Neural progenitor cell (in vitro differentiated cells): Measurements from ENCODE around the gene LDLRAD4. TPM values are rescaled to one million over a fixed set of nuclear protein-coding genes. Genes with fewer than 3 reads are reported as not detected.
"Not testable (repeated sequence)": the region's sequence is repeated elsewhere in the genome, so short reads cannot be mapped to it uniquely, and the experiment has no call there.

Source experiments
- DNase-seq: peaks from one replicate; pipeline ENCODE4 v3.0.0-alpha.2; 2016; ENCODE audit warnings: low spot score
- H2AFZ ChIP-seq: fragments of 200-600 bp; sonication (generic); replicated peaks from 2 replicates; pipeline ENCODE4 v1.6.1; 2016; ENCODE audit warnings: antibody characterized with exemption
- H3F3A ChIP-seq: fragments of 200-600 bp; sonication (generic); 2 replicates; pipeline ENCODE4 v1.6.1; 2016; ENCODE audit warnings: antibody characterized with exemption, low read depth
- H3K27ac ChIP-seq: fragments of 200-600 bp; sonication (generic); 2 replicates; pipeline ENCODE4 v1.5.1; 2016; ENCODE audit warnings: mild to moderate bottlenecking
- H3K27me3 ChIP-seq: fragments of 200-600 bp; sonication (generic); 2 replicates; pipeline ENCODE4 v1.6.1; 2016; ENCODE audit warnings: mild to moderate bottlenecking, moderate library complexity
- H3K36me3 ChIP-seq: fragments of 200-600 bp; sonication (generic); 2 replicates; pipeline ENCODE4 v1.5.1; 2016
- H3K4me1 ChIP-seq: fragments of 200-600 bp; sonication (generic); 2 replicates; pipeline ENCODE4 v1.6.1; 2016; ENCODE audit warnings: mixed run types
- H3K4me2 ChIP-seq: fragments of 200-600 bp; sonication (generic); 2 replicates; pipeline ENCODE4 v1.6.1; 2016
- H3K4me3 ChIP-seq: fragments of 200-600 bp; sonication (generic); 2 replicates; pipeline ENCODE4 v1.5.1; 2016
- H3K79me2 ChIP-seq: fragments of 200-600 bp; sonication (generic); 2 replicates; pipeline ENCODE4 v1.6.1; 2016; ENCODE audit warnings: low read depth
- H3K9ac ChIP-seq: fragments of 200-600 bp; sonication (generic); 2 replicates; pipeline ENCODE4 v1.6.1; 2016
- H3K9me3 ChIP-seq: fragments of 200-600 bp; sonication (generic); 2 replicates; pipeline ENCODE4 v1.5.1; 2016; ENCODE audit warnings: low read depth
- H4K20me1 ChIP-seq: fragments of 200-600 bp; sonication (generic); 2 replicates; pipeline ENCODE4 v1.6.1; 2016; ENCODE audit warnings: low read depth
- H3K27ac Mint-ChIP-seq: 3 replicates; pipeline ENCODE4 v1.8.0; 2021; ENCODE audit warnings: mixed read lengths
- H3K27me3 Mint-ChIP-seq: 2 replicates; pipeline ENCODE4 v1.8.0; 2022; ENCODE audit warnings: low read depth, mild to moderate bottlenecking, inconsistent platforms, moderate library complexity, mixed read lengths; ENCODE audit not compliant: insufficient read depth
- H3K36me3 Mint-ChIP-seq: 3 replicates; pipeline ENCODE4 v1.8.0; 2021; ENCODE audit warnings: mixed read lengths
- H3K4me1 Mint-ChIP-seq: 3 replicates; pipeline ENCODE4 v1.8.0; 2021; ENCODE audit warnings: mixed read lengths
- H3K4me3 Mint-ChIP-seq: 3 replicates; pipeline ENCODE4 v1.8.0; 2021; ENCODE audit warnings: mild to moderate bottlenecking, moderate library complexity, mixed read lengths
- H3K9me3 Mint-ChIP-seq: 3 replicates; pipeline ENCODE4 v1.8.0; 2020; ENCODE audit warnings: mixed read lengths
- EZH2 ChIP-seq: fragments of 200-600 bp; sonication (generic); IDR thresholded peaks from 2 replicates; pipeline ENCODE4 v1.6.1; 2017; ENCODE audit warnings: antibody characterized with exemption, mild to moderate bottlenecking, moderate library complexity
- EZH2phosphoT487 ChIP-seq: fragments of 200-600 bp; sonication (generic); IDR thresholded peaks from 2 replicates; pipeline ENCODE4 v1.6.1; 2017; ENCODE audit warnings: antibody characterized with exemption
- total RNA-seq: library from RNA; depleted of rRNA; stranded (reverse); fragments of >200 nt; gene quantifications from 2 replicates; pipeline ENCODE4 v1.2.3, GENCODE V29; 2015; ENCODE audit warnings: low replicate concordance
- TF ChIP-seq, protein P1 (sequence below): fragments of 200-600 bp; sonication (generic); IDR thresholded peaks from 2 replicates; pipeline ENCODE4 v1.5.1; 2017; ENCODE audit warnings: antibody characterized with exemption, mild to moderate bottlenecking

LDLRAD4 gene
- total RNA-seq, 1 donor from 2014 or later: 0.65 TPM

DNA sequence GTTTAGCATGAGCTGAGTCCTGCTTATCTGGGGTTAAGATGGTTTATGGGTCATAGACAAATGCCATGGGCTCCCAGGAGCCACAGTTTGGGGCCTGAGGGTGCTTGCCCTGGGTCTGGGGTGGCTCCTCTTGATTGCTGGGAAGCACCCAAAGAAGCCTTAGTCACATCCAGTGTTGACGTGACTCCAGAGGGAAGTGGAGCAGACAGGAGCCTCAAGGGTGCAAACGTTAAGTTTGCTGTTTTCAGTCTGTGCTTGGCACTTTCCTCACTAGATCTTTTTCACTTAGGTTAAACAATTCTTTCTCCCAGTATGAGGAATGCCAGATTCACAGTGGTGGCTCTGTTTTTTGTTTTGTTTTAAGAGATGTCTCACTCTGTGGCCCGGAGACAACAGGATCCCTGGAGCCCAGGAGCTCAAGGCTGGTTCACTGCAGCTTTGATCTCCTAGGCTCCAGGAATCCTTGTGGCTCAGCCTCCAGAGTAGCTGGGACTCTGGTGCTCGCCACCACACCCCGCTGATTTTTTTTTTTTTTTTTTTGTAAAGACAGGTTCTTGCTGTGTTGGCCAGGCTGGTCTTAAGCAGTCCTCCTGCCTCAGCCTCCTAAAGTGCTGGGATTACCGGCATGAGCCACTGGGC lies 256.5 kb downstream of the LDLRAD4 start:
- no peak overlapping the region for H3K27ac ChIP-seq
- no peak overlapping the region for H3K9ac ChIP-seq
- no peak for TF ChIP-seq EZH2phosphoT487
- TF ChIP-seq EZH2: no peak
- TF ChIP-seq, protein P1, sequence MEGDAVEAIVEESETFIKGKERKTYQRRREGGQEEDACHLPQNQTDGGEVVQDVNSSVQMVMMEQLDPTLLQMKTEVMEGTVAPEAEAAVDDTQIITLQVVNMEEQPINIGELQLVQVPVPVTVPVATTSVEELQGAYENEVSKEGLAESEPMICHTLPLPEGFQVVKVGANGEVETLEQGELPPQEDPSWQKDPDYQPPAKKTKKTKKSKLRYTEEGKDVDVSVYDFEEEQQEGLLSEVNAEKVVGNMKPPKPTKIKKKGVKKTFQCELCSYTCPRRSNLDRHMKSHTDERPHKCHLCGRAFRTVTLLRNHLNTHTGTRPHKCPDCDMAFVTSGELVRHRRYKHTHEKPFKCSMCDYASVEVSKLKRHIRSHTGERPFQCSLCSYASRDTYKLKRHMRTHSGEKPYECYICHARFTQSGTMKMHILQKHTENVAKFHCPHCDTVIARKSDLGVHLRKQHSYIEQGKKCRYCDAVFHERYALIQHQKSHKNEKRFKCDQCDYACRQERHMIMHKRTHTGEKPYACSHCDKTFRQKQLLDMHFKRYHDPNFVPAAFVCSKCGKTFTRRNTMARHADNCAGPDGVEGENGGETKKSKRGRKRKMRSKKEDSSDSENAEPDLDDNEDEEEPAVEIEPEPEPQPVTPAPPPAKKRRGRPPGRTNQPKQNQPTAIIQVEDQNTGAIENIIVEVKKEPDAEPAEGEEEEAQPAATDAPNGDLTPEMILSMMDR: no peak
- H3K4me2 ChIP-seq: no peak overlapping the region
- H3K27me3 Mint-ChIP-seq: peaks cover 15% of the 10 kb centered on the region
- DNase-seq: no peak
- peak overlapping the region; percentile 69 for H3K27ac Mint-ChIP-seq
- H3K9me3 Mint-ChIP-seq: peaks cover 5% of the 10 kb centered on the region
- peaks cover 15% of the 10 kb centered on the region for H3F3A ChIP-seq
- H3K4me3 ChIP-seq: no peak overlapping the region
- H3K4me3 Mint-ChIP-seq: no peak overlapping the region
- H3K36me3 Mint-ChIP-seq: peaks cover 2% of the 10 kb centered on the region
- no peaks in the 10 kb centered on the region for H3K79me2 ChIP-seq
- H4K20me1 ChIP-seq: peaks cover 8% of the 10 kb centered on the region
- no peaks in the 10 kb centered on the region for H3K27me3 ChIP-seq
- peaks cover 26% of the 10 kb centered on the region for H3K4me1 ChIP-seq
- no peaks in the 10 kb centered on the region for H3K36me3 ChIP-seq
- no peaks in the 10 kb centered on the region for H3K9me3 ChIP-seq
- no peak overlapping the region for H2AFZ ChIP-seq
- peaks cover 46% of the 10 kb centered on the region for H3K4me1 Mint-ChIP-seq

DNA sequence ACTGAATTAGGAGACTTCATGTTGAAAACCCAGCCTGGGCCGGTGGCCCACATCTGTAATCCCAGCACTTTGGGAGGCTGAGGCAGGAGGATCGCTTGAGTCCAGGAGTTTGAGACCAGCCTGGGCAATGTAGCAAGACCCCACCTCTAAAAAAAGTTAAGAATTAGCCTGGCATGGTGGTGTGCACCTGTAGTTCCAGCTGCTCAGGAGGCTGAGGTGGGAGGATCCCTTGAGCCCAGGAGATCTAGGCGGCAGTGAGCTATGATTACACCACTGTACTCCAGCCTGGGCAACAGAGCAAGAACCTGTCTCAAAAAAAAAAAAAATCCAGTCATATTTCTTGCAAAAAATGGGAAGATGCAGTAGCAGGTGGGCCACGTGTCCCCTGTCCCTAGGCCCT lies 257.8 kb downstream of the LDLRAD4 start:
- H3K79me2 ChIP-seq, H3K9me3 ChIP-seq, H3K4me3 ChIP-seq, H3K9ac ChIP-seq, H3K9me3 Mint-ChIP-seq, H3K27me3 ChIP-seq, H2AFZ ChIP-seq, H3K27ac ChIP-seq, H3K36me3 ChIP-seq, H3K4me3 Mint-ChIP-seq, H3K27ac Mint-ChIP-seq, DNase-seq, H3K36me3 Mint-ChIP-seq, H4K20me1 ChIP-seq, H3K4me2 ChIP-seq: not testable (repeated sequence)
- H3K27me3 Mint-ChIP-seq: peaks cover 13% of the 10 kb centered on the region
- peaks cover 15% of the 10 kb centered on the region for H3F3A ChIP-seq
- H3K4me1 ChIP-seq: peaks cover 19% of the 10 kb centered on the region
- H3K4me1 Mint-ChIP-seq: peaks cover 33% of the 10 kb centered on the region

DNA sequence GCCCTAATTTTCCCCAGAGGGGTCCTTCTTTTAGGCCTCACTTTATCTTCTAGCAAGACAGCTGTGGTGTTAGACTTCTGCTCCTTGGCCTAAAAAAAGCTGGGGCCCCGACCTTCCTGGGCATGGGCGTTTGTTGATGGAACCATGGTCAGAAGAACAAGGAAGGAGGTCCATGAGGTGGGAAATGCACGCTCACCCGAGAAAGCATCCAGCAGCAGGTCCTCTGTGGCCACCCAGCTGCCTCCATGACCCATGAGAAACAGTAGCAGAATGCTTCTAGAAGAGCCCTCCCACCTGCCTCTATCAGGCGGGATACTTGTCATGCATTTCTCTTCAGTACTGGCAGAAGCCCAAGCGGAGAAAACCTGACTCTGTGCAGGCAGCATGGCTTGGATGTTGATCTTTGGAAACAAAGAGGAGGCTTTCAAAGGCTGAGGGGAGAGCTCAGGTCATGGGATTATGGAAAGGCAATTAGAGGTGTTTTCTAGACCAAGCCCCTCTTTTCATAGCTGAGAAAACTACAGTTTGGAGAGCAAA lies 258.7 kb downstream of the LDLRAD4 start:
- Histone ChIP-seq H3K4me2 (no peak overlapping the region), H3F3A (peaks cover 7% of the 10 kb centered on the region), H3K27me3 (no peaks in the 10 kb centered on the region), H3K36me3 (no peaks in the 10 kb centered on the region), H3K9ac (no peak overlapping the region), H3K79me2 (no peaks in the 10 kb centered on the region), H4K20me1 (peaks cover 6% of the 10 kb centered on the region), H3K4me3 (no peak overlapping the region), H3K4me1 (peaks cover 10% of the 10 kb centered on the region), H2AFZ (no peak overlapping the region), H3K9me3 (no peaks in the 10 kb centered on the region), H3K27ac (no peak overlapping the region)
- no peak for TF ChIP-seq EZH2phosphoT487
- TF ChIP-seq, protein P1: no peak
- no peak for TF ChIP-seq EZH2
- H3K9me3 Mint-ChIP-seq: peaks cover 7% of the 10 kb centered on the region
- peak; percentile 23 for DNase-seq
- H3K27ac Mint-ChIP-seq: peak overlapping the region; percentile 61
- peaks cover 2% of the 10 kb centered on the region for H3K36me3 Mint-ChIP-seq
- H3K4me1 Mint-ChIP-seq: peaks cover 27% of the 10 kb centered on the region
- no peak overlapping the region for H3K4me3 Mint-ChIP-seq
- H3K27me3 Mint-ChIP-seq: peaks cover 11% of the 10 kb centered on the region

DNA sequence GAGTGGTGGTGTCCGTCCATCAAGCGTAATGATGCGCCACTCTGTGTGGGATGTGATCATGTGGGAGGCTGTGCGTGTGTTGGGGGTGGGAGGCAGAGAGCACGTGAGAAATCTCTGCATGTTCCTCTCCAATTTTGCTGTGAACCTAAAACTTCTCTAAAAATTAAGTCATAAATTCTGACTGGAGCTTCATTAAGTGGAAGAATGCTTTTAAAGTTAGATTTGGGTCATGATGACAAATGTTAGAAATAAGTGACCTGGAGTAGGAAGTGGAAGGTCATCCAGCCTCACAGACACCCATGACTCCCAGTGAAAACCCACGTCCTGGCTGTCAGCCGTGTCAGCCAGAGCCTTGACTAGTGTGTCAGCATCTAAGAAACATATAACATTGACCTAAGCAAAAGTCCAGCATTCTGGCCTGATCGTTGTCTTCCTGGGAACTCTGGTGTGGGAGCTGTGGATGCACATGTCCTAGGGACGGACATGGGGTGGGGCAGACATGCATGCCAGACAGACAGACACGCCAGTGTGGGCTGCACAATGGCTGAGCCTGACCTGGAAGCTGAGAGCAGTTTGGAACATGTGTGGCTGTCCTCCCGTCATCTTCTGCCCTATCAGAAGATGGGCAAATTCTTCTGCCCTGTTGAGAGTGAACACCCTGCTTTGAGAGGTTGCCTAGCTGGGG lies 262.2 kb downstream of the LDLRAD4 start:
- Histone ChIP-seq H4K20me1 (no peaks in the 10 kb centered on the region), H3K27me3 (no peaks in the 10 kb centered on the region), H2AFZ (no peak overlapping the region), H3K4me3 (no peak overlapping the region), H3K79me2 (no peaks in the 10 kb centered on the region), H3F3A (no peaks in the 10 kb centered on the region), H3K9ac (no peak overlapping the region), H3K36me3 (no peaks in the 10 kb centered on the region), H3K4me2 (no peak overlapping the region), H3K27ac (no peak overlapping the region), H3K4me1 (peaks cover 7% of the 10 kb centered on the region), H3K9me3 (no peaks in the 10 kb centered on the region)
- H3K9me3 Mint-ChIP-seq: peaks cover 10% of the 10 kb centered on the region
- H3K27me3 Mint-ChIP-seq: peaks cover 2% of the 10 kb centered on the region
- no peak for DNase-seq
- H3K4me3 Mint-ChIP-seq: no peak overlapping the region
- H3K36me3 Mint-ChIP-seq: peaks cover 2% of the 10 kb centered on the region
- H3K27ac Mint-ChIP-seq: no peak overlapping the region
- H3K4me1 Mint-ChIP-seq: peaks cover 12% of the 10 kb centered on the region
- TF ChIP-seq EZH2: no peak
- TF ChIP-seq, protein P1: no peak
